ENCODE measurements around the gene CLIC3.

The CLIC3 gene

DNA sequence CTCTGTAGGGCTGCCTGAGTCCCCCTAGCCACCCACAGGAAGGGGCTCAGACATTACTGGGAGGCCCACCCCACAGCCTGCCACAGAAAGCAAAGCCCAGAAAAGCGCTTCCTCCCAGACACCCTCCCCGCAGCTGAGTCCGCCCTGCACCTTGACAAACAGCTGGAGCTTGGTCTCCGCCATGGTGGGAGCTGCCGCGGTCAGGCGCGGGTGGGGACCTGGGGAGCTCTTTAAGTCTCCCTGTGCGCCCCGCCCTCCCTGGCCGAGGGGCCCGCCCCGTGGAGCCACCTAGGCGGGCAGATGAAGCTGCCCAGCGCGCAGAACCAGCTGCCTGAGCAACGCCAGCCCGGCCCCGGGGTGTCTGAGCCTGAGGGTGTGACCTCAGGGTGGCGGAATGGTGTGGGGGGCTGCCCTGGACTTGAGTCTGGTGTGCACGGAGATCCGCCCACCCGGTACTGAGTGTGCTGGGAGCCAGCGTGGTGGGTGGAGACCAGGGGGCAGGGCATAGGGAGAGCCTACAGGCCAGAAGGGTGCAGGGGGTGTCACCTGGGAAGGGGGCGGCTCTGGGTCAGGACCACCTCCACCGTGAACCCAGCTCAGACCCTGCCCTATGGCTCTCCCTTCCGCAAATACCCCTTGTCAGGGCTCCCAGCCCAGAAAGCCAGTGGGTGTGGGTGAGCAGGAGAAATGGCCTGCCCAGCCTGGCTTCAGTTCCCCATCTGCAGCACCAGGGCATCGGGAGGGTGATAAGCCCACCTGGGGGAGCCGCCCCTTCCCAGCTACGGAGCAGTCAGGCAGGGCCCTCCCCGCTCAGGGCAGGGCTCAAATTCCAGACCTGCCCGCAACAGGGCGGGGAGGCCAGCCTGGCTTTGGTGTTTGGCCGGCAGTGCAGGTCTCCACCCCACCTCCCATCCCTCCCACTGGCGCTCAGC, at the start of gene CLIC3:
TSS of gene CLIC3 (minus strand) at position 208 of the 932 bp plus-strand sequence. CDS start at position 183, 25 bp downstream.
- peaks cover 19% of the 10 kb centered on the region for H3K36me3 Mint-ChIP-seq (ENCODE audit: low read depth)
- H3K4me3 Mint-ChIP-seq = no peak within 1 kb of the TSS
- no peak within 1 kb of the TSS for H3K27ac Mint-ChIP-seq
- H3K27me3 Mint-ChIP-seq = peaks cover 9% of the 10 kb centered on the region
- peak; percentile 68 for DNase-seq
- H3K9me3 Mint-ChIP-seq = no peaks in the 10 kb centered on the region
- H3K4me1 Mint-ChIP-seq (ENCODE audit: low read depth) = peaks cover 51% of the 10 kb centered on the region

DNA sequence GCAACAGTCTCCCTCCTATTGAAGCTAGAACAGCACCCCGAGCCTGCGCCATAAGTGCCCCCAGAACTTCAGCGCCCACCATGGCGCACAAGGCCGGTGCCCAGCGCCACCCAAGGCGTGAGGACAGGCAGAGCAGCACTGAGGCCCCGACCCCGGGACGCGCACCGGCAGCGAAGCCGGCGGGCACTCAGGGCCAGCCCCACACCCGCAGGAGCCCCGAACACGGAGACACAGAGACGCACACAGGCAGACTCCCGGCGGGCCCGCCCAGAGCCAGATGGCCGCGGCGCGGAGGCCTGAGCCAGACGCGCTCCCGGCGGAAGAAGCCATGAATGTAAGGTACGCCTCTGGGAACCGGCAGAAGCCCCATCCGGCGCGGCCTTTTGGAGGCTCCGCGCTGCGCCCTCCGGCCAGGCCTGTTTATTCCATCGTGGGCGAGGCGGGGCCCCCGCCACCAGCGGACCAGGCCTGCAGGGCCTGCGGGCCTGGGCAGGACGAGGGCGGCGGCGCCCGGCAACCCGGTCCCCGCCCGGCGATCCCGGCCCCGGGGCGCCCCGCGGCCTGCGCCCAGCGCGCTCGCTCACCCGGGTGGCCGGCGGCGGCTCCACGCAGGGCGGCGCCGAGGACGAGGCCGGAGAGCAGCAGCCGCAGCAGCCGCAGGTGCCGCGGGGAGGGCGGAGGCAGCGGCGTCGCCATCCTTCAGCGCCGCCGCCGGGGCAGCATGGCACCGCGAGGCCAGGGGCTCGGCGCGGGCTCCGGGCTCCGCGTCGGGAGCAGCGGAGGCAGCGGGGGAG, 49.1 kb upstream of the CLIC3 start:
- DNase-seq = peak; percentile 56
- Mint-ChIP-seq H3K4me3 (peak overlapping the region; percentile 67), H3K27ac (no peak overlapping the region), H3K9me3 (no peaks in the 10 kb centered on the region), H3K36me3 (ENCODE audit: low read depth) (no peaks in the 10 kb centered on the region), H3K27me3 (peaks cover 57% of the 10 kb centered on the region), H3K4me1 (ENCODE audit: low read depth) (peaks cover 22% of the 10 kb centered on the region)

DNA sequence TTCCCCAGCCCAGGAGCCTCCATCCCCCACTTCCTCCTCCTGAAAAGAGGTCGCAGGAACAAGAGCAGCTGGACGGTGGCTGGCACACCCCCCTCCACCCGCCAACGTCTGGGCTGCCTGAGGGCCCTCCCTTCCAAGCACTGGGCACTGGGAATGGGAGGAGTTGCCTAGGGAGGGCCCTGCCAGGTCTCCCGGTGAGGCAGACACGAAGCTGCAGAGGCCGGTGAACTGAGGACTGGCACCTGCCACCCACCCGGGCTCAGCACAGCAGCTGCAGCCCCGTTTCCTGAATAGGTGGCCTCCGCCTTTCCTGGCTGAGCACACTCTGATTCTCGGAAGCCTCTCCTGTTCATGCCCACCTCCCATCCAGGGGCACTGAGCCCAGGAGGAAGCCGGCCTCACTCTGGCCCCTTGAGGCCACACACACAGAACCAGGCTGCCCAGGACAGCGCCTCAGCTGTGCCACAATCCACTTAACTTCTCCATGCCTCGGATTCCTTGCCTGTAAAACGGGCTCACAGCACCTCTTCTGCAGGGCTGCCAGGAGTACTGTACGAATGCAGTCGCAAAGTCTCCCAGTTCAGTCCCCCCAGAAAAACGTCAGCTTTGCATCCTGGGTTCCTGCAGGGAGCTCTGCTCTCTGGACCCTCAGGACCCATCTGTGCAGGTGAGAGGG, 48.3 kb upstream of the CLIC3 start:
- Mint-ChIP-seq H3K4me3 (peak overlapping the region; percentile 67), H3K36me3 (ENCODE audit: low read depth) (no peaks in the 10 kb centered on the region), H3K9me3 (no peaks in the 10 kb centered on the region), H3K4me1 (ENCODE audit: low read depth) (peaks cover 21% of the 10 kb centered on the region), H3K27me3 (peaks cover 49% of the 10 kb centered on the region), H3K27ac (no peak overlapping the region)
- DNase-seq = no peak

GRCh38 chr9:137044037-137044436, 47.7 kb upstream of the CLIC3 start:
- Mint-ChIP-seq H3K27me3 (peaks cover 43% of the 10 kb centered on the region), H3K4me3 (no peak overlapping the region), H3K27ac (no peak overlapping the region), H3K9me3 (no peaks in the 10 kb centered on the region), H3K4me1 (ENCODE audit: low read depth) (peaks cover 18% of the 10 kb centered on the region), H3K36me3 (ENCODE audit: low read depth) (no peaks in the 10 kb centered on the region)
- DNase-seq = no peak

DNA sequence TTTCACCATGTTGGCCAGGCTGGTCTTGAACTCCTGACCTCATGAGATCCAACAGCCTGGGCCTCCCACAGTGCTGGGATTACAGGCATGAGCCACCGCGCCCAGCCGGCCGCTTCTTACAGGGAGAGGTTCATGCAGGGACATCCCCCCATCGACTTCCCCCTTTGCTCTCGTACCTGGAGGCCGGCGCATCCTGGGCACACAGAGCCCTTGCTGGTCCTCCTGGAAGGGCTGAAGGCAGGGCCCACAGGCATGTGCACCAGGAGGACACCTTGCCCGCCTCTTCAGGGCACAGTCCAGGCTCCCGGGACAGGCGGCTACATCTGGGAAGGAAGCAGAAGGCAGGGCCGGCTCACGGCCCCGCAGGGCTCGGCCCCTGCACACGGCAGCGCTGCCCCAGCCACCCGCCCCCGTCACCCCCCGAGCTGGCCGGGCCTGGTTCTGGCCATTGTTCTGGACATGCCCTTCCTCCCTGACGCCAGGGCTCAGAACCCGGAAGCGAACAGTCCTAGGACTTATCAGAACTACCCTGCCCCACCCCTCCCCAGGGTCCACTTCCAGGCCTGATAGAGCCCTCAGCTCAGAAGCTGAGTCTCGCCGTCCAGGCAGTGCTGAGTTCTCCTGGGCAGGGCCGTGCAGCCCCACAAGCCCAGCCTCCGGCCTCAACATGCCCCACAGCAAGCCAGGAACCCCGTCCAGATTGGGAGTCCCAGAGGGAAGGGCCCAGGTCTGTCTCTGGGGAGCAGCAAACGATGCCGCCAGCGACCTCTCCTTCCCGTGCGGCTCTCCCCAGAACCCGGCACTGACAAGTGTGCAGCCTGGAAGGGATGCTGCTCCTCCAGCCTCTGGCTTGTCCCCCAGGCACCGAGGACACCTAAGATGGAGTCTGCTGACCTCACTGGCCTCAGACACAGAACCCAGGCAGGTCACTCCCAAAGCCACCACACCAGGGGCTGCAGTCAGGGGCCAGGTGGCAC, 46.7 kb upstream of the CLIC3 start:
- H3K4me1 Mint-ChIP-seq (ENCODE audit: low read depth) = peaks cover 18% of the 10 kb centered on the region
- H3K36me3 Mint-ChIP-seq (ENCODE audit: low read depth) = peaks cover 2% of the 10 kb centered on the region
- no peak for DNase-seq
- no peaks in the 10 kb centered on the region for H3K9me3 Mint-ChIP-seq
- peaks cover 38% of the 10 kb centered on the region for H3K27me3 Mint-ChIP-seq
- no peak overlapping the region for H3K27ac Mint-ChIP-seq
- no peak overlapping the region for H3K4me3 Mint-ChIP-seq

DNA sequence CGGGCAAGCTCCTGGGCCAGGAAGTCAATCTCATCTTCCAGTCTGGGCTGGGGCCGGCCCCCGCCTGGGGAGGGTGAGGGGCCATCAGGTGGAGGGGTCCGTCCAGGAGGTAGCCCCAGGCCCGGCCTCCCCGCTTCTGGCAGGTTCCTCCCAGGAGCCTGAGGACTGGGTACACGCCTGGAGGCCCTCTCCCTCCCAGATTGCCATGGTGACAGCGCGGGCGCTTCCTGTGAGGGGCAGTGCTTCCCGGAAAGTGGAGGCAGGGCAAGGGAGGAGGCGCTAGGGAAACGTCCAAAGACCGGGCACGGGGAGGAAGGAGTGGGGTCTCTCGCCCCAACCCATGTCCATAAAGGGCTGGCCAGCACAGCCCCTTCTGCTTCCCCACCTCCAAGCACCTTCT, 44.8 kb upstream of the CLIC3 start:
- no peak for DNase-seq
- H3K36me3 Mint-ChIP-seq (ENCODE audit: low read depth) = peaks cover 2% of the 10 kb centered on the region
- H3K27ac Mint-ChIP-seq = no peak overlapping the region
- H3K27me3 Mint-ChIP-seq = peaks cover 22% of the 10 kb centered on the region
- H3K4me3 Mint-ChIP-seq = no peak overlapping the region
- no peaks in the 10 kb centered on the region for H3K9me3 Mint-ChIP-seq
- peaks cover 15% of the 10 kb centered on the region for H3K4me1 Mint-ChIP-seq (ENCODE audit: low read depth)

DNA sequence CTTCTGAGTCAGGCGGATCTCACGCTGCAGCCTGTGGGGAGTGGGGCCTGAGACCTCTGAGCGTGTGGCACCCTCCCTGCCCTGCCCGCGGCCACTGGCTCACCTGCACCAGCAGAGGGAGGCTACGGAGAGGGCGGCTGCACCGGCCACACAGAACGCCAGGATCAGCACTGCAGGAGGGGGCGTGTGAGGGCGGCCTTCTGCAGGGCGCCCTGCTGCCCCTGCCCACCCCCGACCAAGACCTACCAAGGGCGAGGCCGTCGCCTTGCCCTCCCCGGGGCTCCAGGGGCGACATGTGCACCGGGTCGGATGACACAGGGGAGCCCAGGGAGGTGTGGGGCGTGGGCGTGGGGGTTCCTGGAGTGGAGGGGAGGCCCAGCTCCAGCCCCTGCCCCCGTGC, 44.2 kb upstream of the CLIC3 start:
- Mint-ChIP-seq H3K27ac (no peak overlapping the region), H3K4me1 (ENCODE audit: low read depth) (peaks cover 15% of the 10 kb centered on the region), H3K36me3 (ENCODE audit: low read depth) (peaks cover 2% of the 10 kb centered on the region), H3K27me3 (peaks cover 22% of the 10 kb centered on the region), H3K4me3 (no peak overlapping the region), H3K9me3 (no peaks in the 10 kb centered on the region)
- no peak for DNase-seq

GRCh38 chr9:137039611-137040366, 43.4 kb upstream of the CLIC3 start:
- peaks cover 14% of the 10 kb centered on the region for H3K4me1 Mint-ChIP-seq (ENCODE audit: low read depth)
- H3K4me3 Mint-ChIP-seq = no peak overlapping the region
- peaks cover 2% of the 10 kb centered on the region for H3K36me3 Mint-ChIP-seq (ENCODE audit: low read depth)
- DNase-seq = no peak
- peaks cover 16% of the 10 kb centered on the region for H3K27me3 Mint-ChIP-seq
- no peak overlapping the region for H3K27ac Mint-ChIP-seq
- H3K9me3 Mint-ChIP-seq = no peaks in the 10 kb centered on the region

DNA sequence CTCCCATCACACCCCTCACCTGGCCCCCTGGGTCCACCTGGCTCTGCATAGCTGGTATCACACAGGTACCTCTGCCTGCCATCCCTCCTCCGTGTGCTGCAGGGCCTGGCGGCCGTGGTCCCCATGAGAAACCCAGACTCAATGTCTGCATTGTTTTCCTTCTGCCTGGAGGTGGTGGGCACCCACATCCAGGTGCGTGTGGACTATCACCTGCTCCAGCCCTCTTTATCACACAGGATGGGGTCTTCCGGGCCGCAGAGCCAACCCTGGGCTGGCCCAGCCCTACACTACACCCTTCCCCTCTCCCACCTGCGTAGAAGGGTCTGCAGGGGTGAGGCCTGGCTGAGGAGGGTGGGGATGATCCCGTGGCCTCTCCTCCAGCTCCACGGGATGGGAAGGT, 42.5 kb upstream of the CLIC3 start:
- no peaks in the 10 kb centered on the region for H3K9me3 Mint-ChIP-seq
- no peak overlapping the region for H3K27ac Mint-ChIP-seq
- no peak for DNase-seq
- peaks cover 2% of the 10 kb centered on the region for H3K36me3 Mint-ChIP-seq (ENCODE audit: low read depth)
- H3K4me1 Mint-ChIP-seq (ENCODE audit: low read depth) = peaks cover 12% of the 10 kb centered on the region
- H3K4me3 Mint-ChIP-seq = no peak overlapping the region
- H3K27me3 Mint-ChIP-seq = peaks cover 8% of the 10 kb centered on the region

- no peaks in the 10 kb centered on the region for H3K27me3 Mint-ChIP-seq
- DNase-seq = no peak
- H3K36me3 Mint-ChIP-seq (ENCODE audit: low read depth) = peaks cover 2% of the 10 kb centered on the region
- H3K4me1 Mint-ChIP-seq (ENCODE audit: low read depth) = peaks cover 20% of the 10 kb centered on the region
- H3K4me3 Mint-ChIP-seq = no peak overlapping the region
- H3K27ac Mint-ChIP-seq = no peak overlapping the region
- no peaks in the 10 kb centered on the region for H3K9me3 Mint-ChIP-seq
Measured at GRCh38 chr9:137037483-137037882, 41.1 kb upstream of the CLIC3 start.

DNA sequence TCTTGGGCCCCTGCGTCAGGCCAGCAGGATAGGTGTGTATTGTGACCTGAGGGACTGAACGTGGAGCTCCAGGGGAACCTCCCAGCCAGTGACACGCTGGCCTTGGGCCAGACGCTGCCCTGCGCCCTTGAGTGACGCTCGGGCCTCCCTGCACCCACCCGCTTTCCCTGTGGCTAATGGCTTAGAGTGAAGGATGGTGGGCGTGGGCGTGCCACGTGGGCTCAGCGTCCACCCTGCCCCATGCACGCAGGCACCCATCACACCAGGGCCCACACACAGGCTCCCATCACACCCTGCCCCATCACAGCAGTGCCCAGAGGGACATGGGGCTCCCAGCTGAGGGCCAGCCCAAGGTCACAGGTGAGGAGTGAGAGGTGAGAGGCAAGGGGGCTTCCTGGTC, 40.7 kb upstream of the CLIC3 start:
- no peaks in the 10 kb centered on the region for H3K27me3 Mint-ChIP-seq
- H3K9me3 Mint-ChIP-seq = no peaks in the 10 kb centered on the region
- H3K4me3 Mint-ChIP-seq = no peak overlapping the region
- no peak for DNase-seq
- H3K4me1 Mint-ChIP-seq (ENCODE audit: low read depth) = peaks cover 23% of the 10 kb centered on the region
- H3K36me3 Mint-ChIP-seq (ENCODE audit: low read depth) = peaks cover 2% of the 10 kb centered on the region
- H3K27ac Mint-ChIP-seq = no peak overlapping the region

- peaks cover 2% of the 10 kb centered on the region for H3K36me3 Mint-ChIP-seq (ENCODE audit: low read depth)
- H3K9me3 Mint-ChIP-seq = no peaks in the 10 kb centered on the region
- H3K27me3 Mint-ChIP-seq = no peaks in the 10 kb centered on the region
- peaks cover 29% of the 10 kb centered on the region for H3K4me1 Mint-ChIP-seq (ENCODE audit: low read depth)
- H3K4me3 Mint-ChIP-seq = no peak overlapping the region
- no peak overlapping the region for H3K27ac Mint-ChIP-seq
- DNase-seq = no peak
Measured at GRCh38 chr9:137035937-137036336, 39.6 kb upstream of the CLIC3 start.

DNA sequence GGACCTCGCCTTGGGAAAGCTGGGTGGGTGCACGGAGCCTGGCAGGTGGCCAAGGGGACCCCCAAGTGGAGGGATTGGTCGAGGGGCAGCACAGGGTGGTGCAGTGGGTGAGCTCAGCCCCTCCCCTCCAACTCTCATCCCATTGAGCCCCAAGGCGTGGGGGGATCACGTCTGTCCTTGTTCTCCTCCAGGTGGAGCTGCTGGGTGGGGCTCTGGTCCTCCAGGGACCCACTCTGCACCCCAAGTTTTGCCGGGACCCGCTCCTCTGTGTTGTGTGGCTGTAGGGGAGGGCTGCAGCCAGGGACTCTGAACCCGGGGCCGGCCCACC, 39.1 kb upstream of the CLIC3 start:
- Mint-ChIP-seq H3K4me3 (no peak overlapping the region), H3K27ac (no peak overlapping the region), H3K27me3 (no peaks in the 10 kb centered on the region), H3K9me3 (no peaks in the 10 kb centered on the region), H3K4me1 (ENCODE audit: low read depth) (peaks cover 34% of the 10 kb centered on the region), H3K36me3 (ENCODE audit: low read depth) (peaks cover 2% of the 10 kb centered on the region)
- DNase-seq = no peak

Data from activated T-cell treated with anti-CD3 and anti-CD28 coated beads, Interleukin-2, amount 50 U/mL, for 24 hours (primary cell).